Tibial nerve (tissue), 3 donors: ENCODE results near the gene SUSD1.

Experiments
- POLR2A ChIP-seq, 2 donors: fragments of 450-650 bp; IDR thresholded peaks; one replicate each; pipeline ENCODE4 v1.6.1; 2017; ENCODE audit warnings: antibody characterized with exemption in 2 of 2, mild to moderate bottlenecking in 2 of 2, moderate library complexity in 2 of 2
- TF ChIP-seq, protein P1 (sequence below), 5 experiments: fragments of 200-600 bp in 3 of 5; fragments of 450-650 bp in 2 of 5; sonication (generic) in 3 of 5; IDR thresholded peaks; one replicate each; pipeline ENCODE4 v1.5.1; 2016 to 2019; ENCODE audit warnings: antibody characterized with exemption in 5 of 5, mild to moderate bottlenecking in 3 of 5, moderate library complexity in 2 of 5

GRCh38 chr9:112075009-112075378 lies 100.1 kb downstream of the SUSD1 start:
- TF ChIP-seq, protein P1, sequence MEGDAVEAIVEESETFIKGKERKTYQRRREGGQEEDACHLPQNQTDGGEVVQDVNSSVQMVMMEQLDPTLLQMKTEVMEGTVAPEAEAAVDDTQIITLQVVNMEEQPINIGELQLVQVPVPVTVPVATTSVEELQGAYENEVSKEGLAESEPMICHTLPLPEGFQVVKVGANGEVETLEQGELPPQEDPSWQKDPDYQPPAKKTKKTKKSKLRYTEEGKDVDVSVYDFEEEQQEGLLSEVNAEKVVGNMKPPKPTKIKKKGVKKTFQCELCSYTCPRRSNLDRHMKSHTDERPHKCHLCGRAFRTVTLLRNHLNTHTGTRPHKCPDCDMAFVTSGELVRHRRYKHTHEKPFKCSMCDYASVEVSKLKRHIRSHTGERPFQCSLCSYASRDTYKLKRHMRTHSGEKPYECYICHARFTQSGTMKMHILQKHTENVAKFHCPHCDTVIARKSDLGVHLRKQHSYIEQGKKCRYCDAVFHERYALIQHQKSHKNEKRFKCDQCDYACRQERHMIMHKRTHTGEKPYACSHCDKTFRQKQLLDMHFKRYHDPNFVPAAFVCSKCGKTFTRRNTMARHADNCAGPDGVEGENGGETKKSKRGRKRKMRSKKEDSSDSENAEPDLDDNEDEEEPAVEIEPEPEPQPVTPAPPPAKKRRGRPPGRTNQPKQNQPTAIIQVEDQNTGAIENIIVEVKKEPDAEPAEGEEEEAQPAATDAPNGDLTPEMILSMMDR (IDR thresholded peaks at IDR 0.05), result peak in 1 of 5 experiments; percentile 5
- no peak for TF ChIP-seq POLR2A (IDR thresholded peaks at IDR 0.05)
